Osteocyte (in vitro differentiated cells): ENCODE data around the gene MBD6. TPM values are rescaled to one million over a fixed set of nuclear protein-coding genes. Genes with fewer than 3 reads are reported as not detected.

ENCODE experiments used
- DNase-seq: peaks from one replicate; pipeline ENCODE4 v3.0.0; 2021; ENCODE audit warnings: mixed read lengths; ENCODE audit not compliant: unreplicated experiment; ENCODE audit errors: extremely low spot score
- H3K27ac Mint-ChIP-seq: one replicate; pipeline ENCODE4 v1.8.0; 2021; ENCODE audit warnings: mild to moderate bottlenecking, mixed read lengths; ENCODE audit not compliant: unreplicated experiment
- H3K27me3 Mint-ChIP-seq: one replicate; pipeline ENCODE4 v1.8.0; 2021; ENCODE audit warnings: mixed read lengths; ENCODE audit not compliant: unreplicated experiment
- H3K36me3 Mint-ChIP-seq: one replicate; pipeline ENCODE4 v1.8.0; 2021; ENCODE audit warnings: mixed read lengths; ENCODE audit not compliant: unreplicated experiment
- H3K4me1 Mint-ChIP-seq: one replicate; pipeline ENCODE4 v1.8.0; 2021; ENCODE audit warnings: mixed read lengths; ENCODE audit not compliant: unreplicated experiment
- H3K4me3 Mint-ChIP-seq: one replicate; pipeline ENCODE4 v1.8.0; 2021; ENCODE audit warnings: mild to moderate bottlenecking, moderate library complexity, mixed read lengths; ENCODE audit not compliant: unreplicated experiment
- H3K9me3 Mint-ChIP-seq: one replicate; pipeline ENCODE4 v1.8.0; 2021; ENCODE audit warnings: mixed read lengths; ENCODE audit not compliant: unreplicated experiment
- total RNA-seq: library from RNA; stranded (reverse); gene quantifications from 2 replicates; pipeline ENCODE4 v1.2.1, GENCODE V29; 2021
- TF ChIP-seq, protein P1 (sequence below): fragments of 200-600 bp; sonication (generic); IDR thresholded peaks from 2 replicates; pipeline ENCODE4 v1.5.0; 2021; ENCODE audit warnings: antibody characterized with exemption, mild to moderate bottlenecking, moderate library complexity

Gene MBD6
- total RNA-seq, 1 donor from 2014 or later, result 104 TPM

DNA sequence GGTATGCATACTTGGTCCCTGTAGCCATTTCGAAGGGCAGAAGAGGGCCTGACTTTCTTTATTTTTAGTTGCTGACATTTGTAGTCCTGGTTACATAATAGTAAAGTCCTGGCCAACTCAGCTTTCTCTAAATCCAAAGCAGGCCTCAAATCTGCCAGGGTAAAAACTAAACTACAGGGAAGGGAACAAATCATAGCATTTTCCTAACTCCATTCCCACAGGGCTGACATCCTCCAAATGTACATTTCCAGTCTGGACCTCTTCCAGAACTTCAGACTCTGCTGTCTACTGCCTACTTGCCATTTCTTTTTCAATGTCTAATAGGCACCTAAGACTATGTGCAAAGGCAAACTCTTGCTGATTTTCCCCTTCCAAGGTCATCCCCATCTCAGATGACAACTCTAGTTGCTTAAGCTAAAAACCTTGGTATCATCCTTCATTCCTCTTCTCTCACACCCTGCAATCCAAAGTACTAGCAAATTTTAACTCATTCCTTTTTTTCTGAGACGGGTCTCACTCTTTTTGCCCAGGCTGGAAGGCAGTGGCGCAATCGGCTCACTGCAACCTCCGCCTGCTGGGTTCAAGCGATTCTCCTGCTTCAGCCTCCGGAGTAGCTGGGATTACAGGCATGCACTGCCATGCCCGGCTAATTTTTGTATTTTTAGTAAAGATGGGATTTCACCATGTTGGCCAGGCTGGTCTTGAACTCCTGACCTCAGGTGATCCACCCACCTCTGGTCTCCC, 4.3 kb upstream of the MBD6 start:
- peaks cover 44% of the 10 kb centered on the region for H3K36me3 Mint-ChIP-seq
- no peak for DNase-seq
- H3K27ac Mint-ChIP-seq, result peak overlapping the region; percentile 99
- H3K4me3 Mint-ChIP-seq, result peak overlapping the region; percentile 93
- no peaks in the 10 kb centered on the region for H3K27me3 Mint-ChIP-seq
- TF ChIP-seq, protein P1, sequence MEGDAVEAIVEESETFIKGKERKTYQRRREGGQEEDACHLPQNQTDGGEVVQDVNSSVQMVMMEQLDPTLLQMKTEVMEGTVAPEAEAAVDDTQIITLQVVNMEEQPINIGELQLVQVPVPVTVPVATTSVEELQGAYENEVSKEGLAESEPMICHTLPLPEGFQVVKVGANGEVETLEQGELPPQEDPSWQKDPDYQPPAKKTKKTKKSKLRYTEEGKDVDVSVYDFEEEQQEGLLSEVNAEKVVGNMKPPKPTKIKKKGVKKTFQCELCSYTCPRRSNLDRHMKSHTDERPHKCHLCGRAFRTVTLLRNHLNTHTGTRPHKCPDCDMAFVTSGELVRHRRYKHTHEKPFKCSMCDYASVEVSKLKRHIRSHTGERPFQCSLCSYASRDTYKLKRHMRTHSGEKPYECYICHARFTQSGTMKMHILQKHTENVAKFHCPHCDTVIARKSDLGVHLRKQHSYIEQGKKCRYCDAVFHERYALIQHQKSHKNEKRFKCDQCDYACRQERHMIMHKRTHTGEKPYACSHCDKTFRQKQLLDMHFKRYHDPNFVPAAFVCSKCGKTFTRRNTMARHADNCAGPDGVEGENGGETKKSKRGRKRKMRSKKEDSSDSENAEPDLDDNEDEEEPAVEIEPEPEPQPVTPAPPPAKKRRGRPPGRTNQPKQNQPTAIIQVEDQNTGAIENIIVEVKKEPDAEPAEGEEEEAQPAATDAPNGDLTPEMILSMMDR, result no peak
- no peaks in the 10 kb centered on the region for H3K9me3 Mint-ChIP-seq
- peaks cover 59% of the 10 kb centered on the region for H3K4me1 Mint-ChIP-seq

DNA sequence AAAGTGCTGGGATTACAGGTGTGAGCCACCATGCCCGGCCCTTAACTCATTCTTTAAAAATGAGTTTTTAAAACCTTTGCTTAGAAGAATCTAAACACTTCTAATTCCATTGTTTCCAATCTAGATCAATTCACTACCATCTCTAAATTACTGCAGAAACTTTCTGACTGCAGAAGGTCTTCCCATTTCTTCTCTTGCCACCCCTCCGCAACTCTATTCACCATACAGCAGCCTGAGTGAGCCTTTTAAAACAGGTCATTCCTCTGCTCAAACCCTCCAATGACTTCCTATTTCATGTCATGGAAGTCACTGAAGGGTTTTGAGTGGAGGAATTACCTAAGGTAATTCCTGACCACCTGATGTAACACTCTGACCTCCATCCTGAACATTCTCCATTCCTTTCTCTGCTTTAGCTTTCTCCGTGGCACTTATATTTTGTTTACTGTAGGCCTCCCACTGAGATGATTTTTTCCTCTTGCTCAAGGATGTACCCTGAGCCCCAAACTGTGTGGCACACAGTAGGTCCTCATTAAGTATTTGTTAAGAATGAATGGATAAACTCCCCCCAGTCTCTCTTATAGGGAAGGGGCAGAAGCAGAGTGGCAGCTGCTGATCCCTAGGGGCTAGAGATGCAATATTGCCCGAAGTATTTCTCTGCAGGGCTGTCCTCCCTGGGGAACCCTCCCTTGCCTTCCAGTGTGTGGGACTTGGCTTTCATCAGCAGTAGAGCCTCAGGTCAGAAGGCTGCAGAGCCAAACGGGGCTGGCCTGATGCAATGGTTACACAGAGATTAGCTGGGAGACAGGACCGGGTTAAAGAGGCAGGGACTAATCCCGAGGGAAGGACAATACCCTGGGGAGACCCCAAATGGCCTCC, 3.5 kb upstream of the MBD6 start:
- peak overlapping the region; percentile 99 for H3K27ac Mint-ChIP-seq
- DNase-seq, result no peak
- H3K9me3 Mint-ChIP-seq, result no peaks in the 10 kb centered on the region
- H3K36me3 Mint-ChIP-seq, result peaks cover 43% of the 10 kb centered on the region
- peak overlapping the region; percentile 93 for H3K4me3 Mint-ChIP-seq
- H3K27me3 Mint-ChIP-seq, result no peaks in the 10 kb centered on the region
- peaks cover 67% of the 10 kb centered on the region for H3K4me1 Mint-ChIP-seq
- TF ChIP-seq, protein P1, result no peak

DNA sequence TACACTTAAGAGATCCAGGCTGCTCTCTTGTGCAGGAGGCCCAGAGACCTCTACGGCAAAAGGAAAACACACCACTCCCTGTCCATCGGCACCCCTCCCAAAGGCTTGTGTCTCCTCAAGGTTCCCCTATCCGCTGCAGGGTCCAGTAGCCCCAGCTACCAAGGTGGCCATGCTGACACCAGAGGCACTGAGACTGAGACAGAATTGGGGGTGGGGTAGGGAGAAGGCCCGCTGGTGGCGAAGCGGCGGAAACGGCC, 2.9 kb upstream of the MBD6 start:
- H3K4me3 Mint-ChIP-seq, result peak overlapping the region; percentile 93
- no peak for DNase-seq
- H3K27ac Mint-ChIP-seq, result peak overlapping the region; percentile 99
- no peaks in the 10 kb centered on the region for H3K9me3 Mint-ChIP-seq
- peaks cover 70% of the 10 kb centered on the region for H3K4me1 Mint-ChIP-seq
- peaks cover 43% of the 10 kb centered on the region for H3K36me3 Mint-ChIP-seq
- H3K27me3 Mint-ChIP-seq, result no peaks in the 10 kb centered on the region
- TF ChIP-seq, protein P1, result no peak

DNA sequence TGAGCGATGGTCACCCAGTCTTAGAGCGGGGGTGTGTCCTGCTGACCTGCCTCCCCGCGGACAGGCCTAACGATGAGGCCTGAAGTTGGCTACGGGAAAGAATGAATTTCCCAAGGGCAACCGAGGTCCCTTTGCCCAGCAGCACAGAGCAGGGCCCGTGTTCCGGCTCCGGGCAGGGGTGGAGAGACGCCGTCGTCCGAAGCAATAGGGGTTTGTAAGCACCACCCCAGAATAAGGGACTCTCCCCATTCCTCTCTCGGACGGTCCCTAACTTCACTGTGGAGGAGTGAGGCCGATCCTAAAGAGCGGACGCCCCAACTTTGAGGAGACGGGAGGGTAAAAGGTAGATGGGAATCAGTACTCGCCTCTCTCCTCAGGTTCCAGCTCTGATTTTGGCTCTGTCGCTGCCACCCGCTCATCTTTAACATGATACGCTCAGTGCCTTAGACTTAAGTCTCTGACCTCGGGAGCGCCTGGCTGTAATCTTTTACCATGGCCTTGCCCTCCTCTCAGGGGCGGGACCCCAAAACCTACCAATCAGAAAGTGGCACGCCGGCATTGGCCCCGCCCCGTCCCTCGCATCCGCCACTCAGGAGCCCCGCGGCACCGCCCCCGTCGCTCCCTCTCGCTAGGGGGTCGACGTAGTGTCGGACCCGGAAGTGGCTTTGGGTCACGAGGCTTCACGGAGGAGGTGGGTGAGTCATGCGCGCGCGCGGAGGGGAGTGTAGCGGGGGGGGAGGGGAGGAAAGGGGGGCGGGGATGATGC, 2.4 kb upstream of the MBD6 start, which contains the start of gene DDIT3:
DDIT3 (minus strand) TSS at position 462 of the 766 bp plus-strand sequence. CDS start 3,108 bp downstream, outside the sequence.
- no peaks in the 10 kb centered on the region for H3K27me3 Mint-ChIP-seq
- TF ChIP-seq, protein P1, result no peak
- peak within 1 kb of the TSS; percentile 93 for H3K4me3 Mint-ChIP-seq
- H3K36me3 Mint-ChIP-seq, result peaks cover 42% of the 10 kb centered on the region
- H3K4me1 Mint-ChIP-seq, result peaks cover 74% of the 10 kb centered on the region
- peak; percentile 100 for DNase-seq
- H3K27ac Mint-ChIP-seq, result peak within 1 kb of the TSS; percentile 99
- no peaks in the 10 kb centered on the region for H3K9me3 Mint-ChIP-seq
